Measurements from ENCODE around the gene POU4F1. TPM values are rescaled to one million over a fixed set of nuclear protein-coding genes. Genes with fewer than 3 reads are reported as not detected.

POU4F1 gene
- total and polyA plus RNA-seq, 7 donors, result 0.04 to 2.6 (median 0.17) TPM; not detected in 1

DNA sequence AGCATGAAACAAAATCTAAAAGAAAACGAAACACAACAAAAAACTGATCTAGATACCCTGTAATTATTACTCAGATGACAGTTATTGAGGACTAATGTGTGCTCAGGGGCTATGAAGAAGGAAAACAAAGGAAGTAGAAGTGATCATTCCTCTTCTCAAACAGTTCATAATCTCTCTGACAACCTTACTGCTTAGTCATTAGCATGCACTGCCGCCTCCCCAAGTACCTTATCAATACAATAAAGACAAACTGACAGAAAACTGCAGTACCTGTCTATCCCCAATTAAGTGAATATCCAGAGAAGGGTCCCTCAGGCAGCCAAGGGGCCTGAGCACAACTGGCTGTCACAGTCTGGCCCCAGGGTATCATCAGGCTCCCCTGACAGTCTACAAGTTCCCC, 22.0 kb upstream of the POU4F1 start:
- WGBS, 3 donors, result 95 to 100% (median 98%) methylated on average over 2 of the region's 2 CpGs
- no peaks in the 10 kb centered on the region for H3K9me3 ChIP-seq
- no peaks in the 10 kb centered on the region for H3K4me1 ChIP-seq
- DNase-seq (no peak), ATAC-seq (no peak)
- peaks cover 5 to 36% of the 10 kb centered on the region in 2 donors for H3K36me3 ChIP-seq (ENCODE audit: insufficient read depth in 1 of 2, low read depth in 1 of 2)
- H3K27me3 ChIP-seq (ENCODE audit: insufficient read depth in 3 of 3, low read length in 2 of 3), result no peaks in the 10 kb centered on the region
- intact Hi-C loops (cut with DNase I), result no loop called here
- H3K27ac ChIP-seq, result no peak overlapping the region
- TF ChIP-seq, protein P1, sequence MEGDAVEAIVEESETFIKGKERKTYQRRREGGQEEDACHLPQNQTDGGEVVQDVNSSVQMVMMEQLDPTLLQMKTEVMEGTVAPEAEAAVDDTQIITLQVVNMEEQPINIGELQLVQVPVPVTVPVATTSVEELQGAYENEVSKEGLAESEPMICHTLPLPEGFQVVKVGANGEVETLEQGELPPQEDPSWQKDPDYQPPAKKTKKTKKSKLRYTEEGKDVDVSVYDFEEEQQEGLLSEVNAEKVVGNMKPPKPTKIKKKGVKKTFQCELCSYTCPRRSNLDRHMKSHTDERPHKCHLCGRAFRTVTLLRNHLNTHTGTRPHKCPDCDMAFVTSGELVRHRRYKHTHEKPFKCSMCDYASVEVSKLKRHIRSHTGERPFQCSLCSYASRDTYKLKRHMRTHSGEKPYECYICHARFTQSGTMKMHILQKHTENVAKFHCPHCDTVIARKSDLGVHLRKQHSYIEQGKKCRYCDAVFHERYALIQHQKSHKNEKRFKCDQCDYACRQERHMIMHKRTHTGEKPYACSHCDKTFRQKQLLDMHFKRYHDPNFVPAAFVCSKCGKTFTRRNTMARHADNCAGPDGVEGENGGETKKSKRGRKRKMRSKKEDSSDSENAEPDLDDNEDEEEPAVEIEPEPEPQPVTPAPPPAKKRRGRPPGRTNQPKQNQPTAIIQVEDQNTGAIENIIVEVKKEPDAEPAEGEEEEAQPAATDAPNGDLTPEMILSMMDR (IDR thresholded peaks at IDR 0.05), result no peak
- no peak overlapping the region for H3K4me3 ChIP-seq

DNA sequence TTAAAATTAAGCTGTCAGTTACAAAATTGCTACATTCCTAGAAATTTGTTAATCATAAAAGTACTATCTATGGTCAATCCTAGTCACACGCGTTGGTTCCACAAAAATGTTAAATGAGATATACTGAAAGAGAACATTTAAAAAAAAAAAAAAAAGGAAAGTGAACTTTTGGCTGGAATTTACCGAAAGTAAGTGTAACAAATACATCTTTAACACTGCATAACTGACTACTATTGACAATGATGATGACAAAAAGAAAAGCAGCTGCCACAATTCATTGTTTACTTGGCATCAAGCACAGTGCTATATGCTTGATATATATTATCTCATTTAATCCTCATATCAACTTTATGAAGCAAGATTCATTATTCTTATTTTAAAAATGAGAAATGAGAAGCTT, 19.8 kb upstream of the POU4F1 start:
- DNase-seq (no peak), ATAC-seq (no peak)
- Histone ChIP-seq H3K4me1 (no peaks in the 10 kb centered on the region), H3K4me3 (no peak overlapping the region), H3K9me3 (no peaks in the 10 kb centered on the region), H3K36me3 (ENCODE audit: insufficient read depth in 1 of 2, low read depth in 1 of 2) (peaks cover 5 to 24% of the 10 kb centered on the region in 2 donors), H3K27ac (no peak overlapping the region), H3K27me3 (ENCODE audit: insufficient read depth in 3 of 3, low read length in 2 of 3) (no peaks in the 10 kb centered on the region)
- intact Hi-C loops (cut with DNase I), result no loop called here
- WGBS, 3 donors, result 86 to 93% (median 88%) methylated on average over 3 of the region's 3 CpGs
- TF ChIP-seq, protein P1 (IDR thresholded peaks at IDR 0.05), result no peak

DNA sequence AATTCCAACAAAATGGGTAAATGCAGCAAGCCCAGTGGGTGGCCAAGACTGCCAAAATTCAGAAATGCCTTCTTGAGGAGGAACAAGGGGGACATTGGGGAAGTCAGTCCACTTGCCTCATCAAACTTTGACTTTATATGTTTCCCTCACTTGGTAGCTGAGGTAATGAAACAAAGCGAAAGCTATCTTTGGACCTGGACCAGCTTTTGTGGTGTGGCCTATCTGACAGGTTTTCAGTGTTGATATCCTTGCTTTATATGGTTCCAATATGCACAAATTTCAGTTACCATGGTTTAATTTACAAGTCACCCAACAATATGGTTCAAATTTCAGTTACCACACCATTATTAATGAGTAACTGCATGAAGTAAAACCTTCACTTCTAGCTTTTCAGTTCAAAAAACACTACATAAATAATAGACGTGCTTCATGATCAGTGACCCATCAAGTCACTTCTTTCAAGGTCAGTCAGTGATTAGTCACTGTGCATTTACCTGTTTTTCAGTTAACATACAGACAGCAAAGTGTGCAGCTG, 17.7 kb upstream of the POU4F1 start:
- H3K27me3 ChIP-seq (ENCODE audit: insufficient read depth in 3 of 3, low read length in 2 of 3), result no peaks in the 10 kb centered on the region
- TF ChIP-seq, protein P1 (IDR thresholded peaks at IDR 0.05), result no peak
- H3K27ac ChIP-seq, result no peak overlapping the region
- DNase-seq (no peak), ATAC-seq (no peak)
- H3K36me3 ChIP-seq (ENCODE audit: insufficient read depth in 1 of 2, low read depth in 1 of 2), result peaks cover 9 to 26% of the 10 kb centered on the region in 2 donors
- intact Hi-C loops (cut with DNase I), result no loop called here
- no peak overlapping the region for H3K4me3 ChIP-seq
- no peaks in the 10 kb centered on the region for H3K9me3 ChIP-seq
- WGBS, 3 donors, result 92 to 96% (median 93%) methylated on average over 2 of the region's 2 CpGs
- no peaks in the 10 kb centered on the region for H3K4me1 ChIP-seq

DNA sequence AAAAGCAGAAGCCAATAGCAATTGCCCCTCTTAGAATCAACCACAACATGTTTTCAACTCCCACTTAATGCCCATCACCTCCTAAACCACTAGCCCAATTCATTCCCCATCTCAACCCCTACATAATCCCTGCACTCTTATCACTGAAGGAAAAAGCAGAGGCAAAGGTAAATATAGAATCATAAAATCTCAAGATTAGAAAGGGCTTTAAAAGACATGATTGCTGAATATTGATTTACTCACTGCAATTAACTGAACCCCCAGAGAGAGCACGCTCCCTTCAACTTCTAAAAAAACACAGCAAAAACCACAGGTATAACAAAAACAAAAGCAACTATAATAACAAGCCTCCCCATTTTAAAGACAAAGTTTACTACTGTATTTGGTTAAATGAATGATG, 15.1 kb upstream of the POU4F1 start:
- no peak overlapping the region for H3K27ac ChIP-seq
- no peaks in the 10 kb centered on the region for H3K9me3 ChIP-seq
- H3K36me3 ChIP-seq (ENCODE audit: insufficient read depth in 1 of 2, low read depth in 1 of 2), result peaks cover 6 to 28% of the 10 kb centered on the region in 2 donors
- TF ChIP-seq, protein P1 (IDR thresholded peaks at IDR 0.05), result no peak
- ATAC-seq, result no peak
- WGBS, 3 donors, result 93 to 100% (median 98%) methylated on average over 1 of the region's 1 CpG
- intact Hi-C loops (cut with DNase I), result no loop called here
- no peaks in the 10 kb centered on the region for H3K4me1 ChIP-seq
- no peak overlapping the region for H3K4me3 ChIP-seq
- DNase-seq, result no peak
- peaks cover 0 to 6% (median 2%) of the 10 kb centered on the region in 3 donors for H3K27me3 ChIP-seq (ENCODE audit: insufficient read depth in 3 of 3, low read length in 2 of 3)

DNA sequence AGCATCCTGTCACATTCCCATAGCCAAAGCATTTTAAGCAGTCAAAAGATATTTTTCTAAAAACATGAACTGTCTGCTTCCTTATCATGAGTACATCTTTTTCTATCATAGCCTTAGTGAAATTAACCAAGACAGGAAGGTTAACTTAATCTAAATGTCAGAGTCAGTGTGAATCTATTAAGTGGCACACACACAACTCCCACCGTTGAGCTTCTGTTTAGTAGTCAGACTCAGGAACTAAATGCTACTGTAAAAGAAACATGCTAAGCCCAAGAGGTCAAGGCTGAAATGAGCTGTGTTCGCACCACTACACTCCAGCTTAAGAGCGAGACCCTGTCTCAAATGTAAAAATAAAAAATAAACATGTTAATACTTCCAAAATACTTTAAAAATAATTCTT, 7.7 kb upstream of the POU4F1 start:
- TF ChIP-seq, protein P1 (IDR thresholded peaks at IDR 0.05), result no peak
- H3K9me3 ChIP-seq, result no peaks in the 10 kb centered on the region
- DNase-seq (no peak), ATAC-seq (no peak)
- H3K4me1 ChIP-seq, result peaks cover 4% of the 10 kb centered on the region
- peaks cover 10 to 61% (median 27%) of the 10 kb centered on the region in 3 donors for H3K27me3 ChIP-seq (ENCODE audit: insufficient read depth in 3 of 3, low read length in 2 of 3)
- peaks cover 2 to 7% of the 10 kb centered on the region in 2 donors for H3K36me3 ChIP-seq (ENCODE audit: insufficient read depth in 1 of 2, low read depth in 1 of 2)
- WGBS, 3 donors, result 53 to 61% (median 60%) methylated on average over 3 of the region's 3 CpGs
- H3K4me3 ChIP-seq, result no peak overlapping the region
- H3K27ac ChIP-seq, result no peak overlapping the region
- intact Hi-C loops (cut with DNase I), result no loop called here

All from psoas muscle (tissue), 8 donors.